Type B pancreatic cell (in vitro differentiated cells): ENCODE data around the gene GRM4. TPM values are rescaled to one million over a fixed set of nuclear protein-coding genes. Genes with fewer than 3 reads are reported as not detected.
A peak's percentile ranks its signal among the peaks of the same experiment; 100 is the strongest.

Experiments
- DNase-seq: peaks from one replicate; pipeline ENCODE4 v3.0.0; 2021; ENCODE audit warnings: mixed read lengths; ENCODE audit not compliant: unreplicated experiment; ENCODE audit errors: extremely low spot score
- H3K27ac Mint-ChIP-seq: 2 replicates; pipeline ENCODE4 v1.8.0; 2021; ENCODE audit warnings: mild to moderate bottlenecking, mixed read lengths
- H3K27me3 Mint-ChIP-seq: 2 replicates; pipeline ENCODE4 v1.8.0; 2021; ENCODE audit warnings: mixed read lengths
- H3K36me3 Mint-ChIP-seq: 2 replicates; pipeline ENCODE4 v1.8.0; 2021; ENCODE audit warnings: mixed read lengths
- H3K4me1 Mint-ChIP-seq: one replicate; pipeline ENCODE4 v1.8.0; 2021; ENCODE audit warnings: mixed read lengths; ENCODE audit not compliant: unreplicated experiment
- H3K4me3 Mint-ChIP-seq: 2 replicates; pipeline ENCODE4 v1.8.0; 2021; ENCODE audit warnings: mild to moderate bottlenecking, mixed read lengths
- H3K9me3 Mint-ChIP-seq: 2 replicates; pipeline ENCODE4 v1.8.0; 2021; ENCODE audit warnings: mixed read lengths
- total RNA-seq: library from RNA; stranded (reverse); gene quantifications from 2 replicates; pipeline ENCODE4 v1.2.1, GENCODE V29; 2021; ENCODE audit warnings: low replicate concordance
- TF ChIP-seq, protein P1 (sequence below): fragments of 200-600 bp; sonication (generic); conservative IDR thresholded peaks from 2 replicates; pipeline ENCODE4 v1.5.0; 2021; ENCODE audit warnings: antibody characterized with exemption, mild to moderate bottlenecking

Gene GRM4
- total RNA-seq, 1 donor from 2014 or later: 2.2 TPM

DNA sequence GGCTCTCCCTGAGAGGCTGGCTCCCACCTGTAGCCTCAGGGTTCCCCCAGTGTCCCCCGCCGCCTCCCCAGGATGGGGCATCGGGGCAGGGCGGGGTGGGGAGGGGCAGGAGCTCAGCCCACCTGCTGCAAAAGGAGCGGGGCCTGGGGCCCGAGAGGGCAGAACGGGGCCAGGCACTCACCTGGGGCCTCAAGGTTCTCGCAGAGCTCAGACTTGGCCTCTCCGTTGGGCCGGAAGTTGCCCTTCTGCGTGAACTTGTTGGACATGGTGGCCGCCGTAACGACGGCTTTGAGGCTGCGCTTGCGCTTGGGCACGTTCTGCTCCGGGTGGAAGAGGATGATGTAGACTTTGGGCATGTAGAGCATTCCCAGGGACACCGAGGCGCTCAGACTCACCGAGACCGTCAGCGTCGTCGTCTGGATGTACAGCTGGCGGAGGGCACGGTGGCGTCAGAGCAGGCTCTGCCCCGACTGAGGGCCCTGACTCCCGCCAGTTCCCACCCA is 117.9 kb downstream of the GRM4 start:
- H3K27me3 Mint-ChIP-seq: peaks cover 10% of the 10 kb centered on the region

DNA sequence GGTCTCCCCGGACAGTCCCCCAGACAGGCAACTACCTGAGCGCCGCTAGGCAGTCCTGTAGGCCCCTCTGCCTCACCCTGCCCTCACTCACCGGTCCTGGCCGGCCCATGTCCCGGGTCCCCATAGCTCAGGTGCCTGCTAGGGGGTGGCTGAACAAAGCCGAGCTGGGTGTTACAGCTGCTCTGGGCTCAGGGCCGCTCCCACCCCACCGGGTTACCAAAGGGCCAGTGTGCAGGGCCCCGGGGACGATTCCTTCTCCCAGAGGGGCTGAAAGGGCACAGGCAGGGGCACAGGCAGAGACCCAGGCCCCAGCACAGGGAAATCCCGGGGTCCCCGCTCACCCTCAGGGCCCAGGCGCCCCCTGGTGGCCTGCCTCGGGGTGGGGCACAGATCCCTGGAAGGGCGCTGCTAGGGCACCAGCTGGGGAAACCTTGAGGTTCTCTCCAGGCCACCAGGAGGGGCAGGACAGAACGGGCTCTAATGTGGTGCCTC is 118.4 kb downstream of the GRM4 start:
- no peaks in the 10 kb centered on the region for H3K9me3 Mint-ChIP-seq
- DNase-seq: no peak
- TF ChIP-seq, protein P1, sequence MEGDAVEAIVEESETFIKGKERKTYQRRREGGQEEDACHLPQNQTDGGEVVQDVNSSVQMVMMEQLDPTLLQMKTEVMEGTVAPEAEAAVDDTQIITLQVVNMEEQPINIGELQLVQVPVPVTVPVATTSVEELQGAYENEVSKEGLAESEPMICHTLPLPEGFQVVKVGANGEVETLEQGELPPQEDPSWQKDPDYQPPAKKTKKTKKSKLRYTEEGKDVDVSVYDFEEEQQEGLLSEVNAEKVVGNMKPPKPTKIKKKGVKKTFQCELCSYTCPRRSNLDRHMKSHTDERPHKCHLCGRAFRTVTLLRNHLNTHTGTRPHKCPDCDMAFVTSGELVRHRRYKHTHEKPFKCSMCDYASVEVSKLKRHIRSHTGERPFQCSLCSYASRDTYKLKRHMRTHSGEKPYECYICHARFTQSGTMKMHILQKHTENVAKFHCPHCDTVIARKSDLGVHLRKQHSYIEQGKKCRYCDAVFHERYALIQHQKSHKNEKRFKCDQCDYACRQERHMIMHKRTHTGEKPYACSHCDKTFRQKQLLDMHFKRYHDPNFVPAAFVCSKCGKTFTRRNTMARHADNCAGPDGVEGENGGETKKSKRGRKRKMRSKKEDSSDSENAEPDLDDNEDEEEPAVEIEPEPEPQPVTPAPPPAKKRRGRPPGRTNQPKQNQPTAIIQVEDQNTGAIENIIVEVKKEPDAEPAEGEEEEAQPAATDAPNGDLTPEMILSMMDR: peak; percentile 86
- no peaks in the 10 kb centered on the region for H3K36me3 Mint-ChIP-seq
- H3K4me1 Mint-ChIP-seq: peaks cover 10% of the 10 kb centered on the region
- no peak overlapping the region for H3K27ac Mint-ChIP-seq
- H3K27me3 Mint-ChIP-seq: peaks cover 12% of the 10 kb centered on the region
- no peak overlapping the region for H3K4me3 Mint-ChIP-seq

More for the DNA sequence above, 117.9 kb downstream of the GRM4 start:
- H3K4me1 Mint-ChIP-seq: peaks cover 8% of the 10 kb centered on the region
- H3K9me3 Mint-ChIP-seq: no peaks in the 10 kb centered on the region
- TF ChIP-seq, protein P1: peak; percentile 23
- H3K27ac Mint-ChIP-seq: no peak overlapping the region
- no peak for DNase-seq
- no peaks in the 10 kb centered on the region for H3K36me3 Mint-ChIP-seq
- no peak overlapping the region for H3K4me3 Mint-ChIP-seq

DNA sequence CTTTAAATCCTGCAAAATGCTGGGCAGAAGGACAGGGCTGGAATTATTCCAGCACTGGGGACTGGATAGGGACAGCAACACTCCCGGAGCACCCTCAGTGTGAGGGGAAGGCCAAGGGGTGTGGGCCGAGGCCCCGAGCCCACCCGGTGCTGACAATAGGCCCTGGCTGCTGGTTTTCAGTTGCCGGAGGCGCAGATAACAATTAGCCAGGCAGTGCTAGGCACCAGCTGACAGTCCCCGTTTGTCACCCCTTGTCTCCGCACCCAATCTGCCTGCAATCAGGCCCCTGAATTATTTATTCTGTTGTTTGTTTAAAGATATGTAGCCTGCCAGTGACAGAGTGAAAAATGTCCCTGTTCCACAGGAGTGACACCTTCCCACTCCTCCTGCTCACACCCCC is 120.0 kb downstream of the GRM4 start:
- peaks cover 10% of the 10 kb centered on the region for H3K4me1 Mint-ChIP-seq
- no peak for DNase-seq
- H3K9me3 Mint-ChIP-seq: no peaks in the 10 kb centered on the region
- H3K36me3 Mint-ChIP-seq: no peaks in the 10 kb centered on the region
- H3K27me3 Mint-ChIP-seq: peaks cover 14% of the 10 kb centered on the region
- TF ChIP-seq, protein P1: no peak
- H3K4me3 Mint-ChIP-seq: no peak overlapping the region
- H3K27ac Mint-ChIP-seq: no peak overlapping the region

DNA sequence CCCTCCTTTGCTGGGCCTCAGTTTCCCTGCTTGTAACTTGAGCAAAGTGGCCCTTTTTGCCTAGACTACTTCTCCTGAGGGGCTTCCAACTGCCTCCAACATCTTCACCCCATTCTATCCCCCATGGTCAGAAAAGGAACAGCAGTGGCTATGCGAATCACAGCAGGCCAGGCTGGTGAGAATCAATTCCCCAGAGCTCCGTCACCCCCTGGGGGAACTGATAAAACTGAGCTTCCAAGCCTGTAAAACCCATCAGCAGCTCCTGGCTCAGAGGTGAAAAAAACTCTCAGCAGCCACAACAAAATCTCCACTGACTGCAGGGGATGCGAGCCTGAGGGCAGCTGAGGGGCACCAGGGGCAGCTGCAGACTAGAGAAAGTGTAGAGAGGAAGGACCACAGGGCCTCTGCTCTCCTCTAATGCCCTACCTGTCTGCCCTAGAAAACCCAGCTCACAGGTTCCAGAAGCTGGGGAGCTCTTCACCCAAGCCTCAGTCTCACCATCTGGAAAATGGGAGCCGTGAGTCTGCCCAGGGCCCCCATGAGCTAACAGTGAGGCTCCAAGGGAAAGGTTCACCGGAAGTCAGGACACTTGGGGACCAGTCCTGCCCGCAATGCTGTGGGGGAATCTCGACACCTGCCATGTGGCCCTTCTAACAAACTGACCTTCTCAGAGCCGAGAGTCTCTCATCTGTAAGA is 120.6 kb downstream of the GRM4 start:
- peaks cover 10% of the 10 kb centered on the region for H3K4me1 Mint-ChIP-seq
- H3K27ac Mint-ChIP-seq: no peak overlapping the region
- TF ChIP-seq, protein P1: no peak
- DNase-seq: no peak
- H3K27me3 Mint-ChIP-seq: peaks cover 14% of the 10 kb centered on the region
- no peaks in the 10 kb centered on the region for H3K9me3 Mint-ChIP-seq
- no peaks in the 10 kb centered on the region for H3K36me3 Mint-ChIP-seq
- H3K4me3 Mint-ChIP-seq: no peak overlapping the region

DNA sequence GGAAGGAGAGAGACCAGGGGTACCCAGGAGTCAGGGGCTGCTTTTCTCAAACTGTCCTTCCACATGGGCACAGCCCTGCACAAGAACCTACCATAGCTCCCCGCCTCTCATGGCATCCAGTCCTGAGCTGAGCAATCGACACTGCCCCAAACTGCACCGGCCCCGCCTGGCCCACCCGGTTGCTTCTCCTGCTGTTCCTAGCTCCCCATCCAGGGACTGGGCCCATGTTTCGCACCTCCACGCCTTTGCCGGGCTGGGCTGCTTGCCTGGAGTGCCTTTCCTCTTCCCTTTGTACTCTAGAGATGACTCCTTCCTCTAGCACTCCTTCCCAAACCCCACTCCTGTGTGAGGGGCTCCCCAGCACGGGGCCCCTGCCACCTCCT is 123.0 kb downstream of the GRM4 start:
- H3K27ac Mint-ChIP-seq: no peak overlapping the region
- TF ChIP-seq, protein P1: no peak

More for the DNA sequence above, 123.0 kb downstream of the GRM4 start:
- H3K27me3 Mint-ChIP-seq: peaks cover 11% of the 10 kb centered on the region
- no peaks in the 10 kb centered on the region for H3K36me3 Mint-ChIP-seq
- H3K4me3 Mint-ChIP-seq: no peak overlapping the region
- DNase-seq: no peak
- peaks cover 10% of the 10 kb centered on the region for H3K4me1 Mint-ChIP-seq
- H3K9me3 Mint-ChIP-seq: no peaks in the 10 kb centered on the region
